ENCODE measurements around the gene C16orf78. TPM values are rescaled to one million over a fixed set of nuclear protein-coding genes. Genes with fewer than 3 reads are reported as not detected.

C16orf78 gene
- polyA plus RNA-seq (2013, experiment 1 of 2; ENCODE audit: insufficient read length): not detected
- not detected for polyA plus RNA-seq (2013, experiment 2 of 2; ENCODE audit: insufficient read length)

GRCh38 chr16:49373504-49373903, at the start of gene C16orf78:
Gene C16orf78, plus strand, starts transcription at chr16:49373804. Its CDS starts 136 bp downstream, at chr16:49373940.
- DNase-seq: no peak

GRCh38 chr16:49324703-49325102, 48.9 kb upstream of the C16orf78 start:
- DNase-seq: no peak

GRCh38 chr16:49327466-49327865, 46.1 kb upstream of the C16orf78 start:
- no peak for DNase-seq

GRCh38 chr16:49328325-49328724, 45.3 kb upstream of the C16orf78 start:
- no peak for DNase-seq

GRCh38 chr16:49330562-49331201, 42.9 kb upstream of the C16orf78 start:
- no peak for DNase-seq

- DNase-seq: no peak
These were observed 40.9 kb upstream of the C16orf78 start for GRCh38 chr16:49332589-49333258.

- DNase-seq: no peak
These were observed 40.4 kb upstream of the C16orf78 start for GRCh38 chr16:49333259-49333597.

- DNase-seq: no peak
These were observed 37.8 kb upstream of the C16orf78 start for GRCh38 chr16:49335828-49336227.

- no peak for DNase-seq
These were observed 37.0 kb upstream of the C16orf78 start for GRCh38 chr16:49336581-49336980.

- no peak for DNase-seq
These were observed 35.7 kb upstream of the C16orf78 start for GRCh38 chr16:49337814-49338350.

GRCh38 chr16:49338611-49339265, 34.9 kb upstream of the C16orf78 start:
- DNase-seq: no peak

GRCh38 chr16:49340466-49340865, 33.1 kb upstream of the C16orf78 start:
- DNase-seq: no peak

- DNase-seq: no peak
These were observed 31.9 kb upstream of the C16orf78 start for GRCh38 chr16:49341706-49342105.

GRCh38 chr16:49342336-49343265, 31.0 kb upstream of the C16orf78 start:
- DNase-seq: no peak

- DNase-seq: no peak
These were observed 30.3 kb upstream of the C16orf78 start for GRCh38 chr16:49343291-49343690.

- no peak for DNase-seq
These were observed 29.2 kb upstream of the C16orf78 start for GRCh38 chr16:49344401-49344800.

GRCh38 chr16:49345829-49346228, 27.8 kb upstream of the C16orf78 start:
- no peak for DNase-seq

- DNase-seq: no peak
These were observed 27.1 kb upstream of the C16orf78 start for GRCh38 chr16:49346459-49346858.

GRCh38 chr16:49347476-49347875, 26.1 kb upstream of the C16orf78 start:
- DNase-seq: no peak

- no peak for DNase-seq
These were observed 25.0 kb upstream of the C16orf78 start for GRCh38 chr16:49348408-49349176.

GRCh38 chr16:49349446-49350168, 24.0 kb upstream of the C16orf78 start:
- no peak for DNase-seq
